ENCODE measurements around the gene ALKBH4. TPM values are rescaled to one million over a fixed set of nuclear protein-coding genes. Genes with fewer than 3 reads are reported as not detected.

The ALKBH4 gene
- total RNA-seq, 1 donor from 2014 or later, result 12.5 TPM

DNA sequence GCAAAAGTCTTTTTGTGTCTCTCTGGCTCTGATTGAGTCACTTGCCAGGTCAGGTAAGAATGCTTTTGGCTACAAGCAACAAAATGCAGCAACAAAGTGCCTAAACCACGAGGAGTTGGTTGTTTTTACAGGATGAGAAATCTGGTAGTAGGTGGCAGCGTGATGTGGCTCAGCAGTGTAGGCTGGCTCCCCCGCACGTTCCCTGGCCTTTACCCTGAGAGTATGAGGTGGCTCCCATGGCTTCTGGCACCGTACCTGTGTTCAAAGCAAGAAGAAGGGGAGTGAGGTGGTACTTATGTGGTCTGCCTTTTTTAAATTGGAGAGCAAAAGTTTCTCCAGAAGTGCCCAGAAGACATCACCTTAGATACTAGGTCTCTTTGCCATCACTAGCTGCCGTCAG is 56.8 kb downstream of the ALKBH4 start:
- H3K4me3 ChIP-seq (ENCODE audit: low read depth, low read length), result no peak overlapping the region
- peaks cover 8% of the 10 kb centered on the region for H3K36me3 ChIP-seq (ENCODE audit: control insufficient read depth, insufficient read depth, low read length)
- DNase-seq (ENCODE audit: low read depth), result no peak
- no peak for TF ChIP-seq CTCF (IDR thresholded peaks at IDR 0.05; ENCODE audit: insufficient read depth, low read length, poor library complexity, severe bottlenecking)
- no peaks in the 10 kb centered on the region for H3K27me3 ChIP-seq (ENCODE audit: control insufficient read depth, insufficient read depth, low read length)

Other genes with a start within 250 kb of the ALKBH4 start
- 10.0 and 11.4 TPM in 2 replicates for gene SH2B2, start 178.0 kb downstream of the ALKBH4 start, total RNA-seq
- gene SPDYE6, start 108.4 kb downstream of the ALKBH4 start, total RNA-seq, result not detected in 2 replicates
- gene PRKRIP1, start 68.5 kb downstream of the ALKBH4 start, total RNA-seq, result 25.3 and 31.5 TPM in 2 replicates
- 47.2 and 56.2 TPM in 2 replicates for gene ORAI2, start 31.3 kb downstream of the ALKBH4 start, total RNA-seq
- 22.9 and 38.0 TPM in 2 replicates for gene LRWD1, start 121 bp upstream of the ALKBH4 start, total RNA-seq
- gene POLR2J, start 14.1 kb upstream of the ALKBH4 start, total RNA-seq, result 36.2 and 47.6 TPM in 2 replicates
- 7.6 and 7.7 TPM in 2 replicates for gene RASA4B, start 52.9 kb upstream of the ALKBH4 start, total RNA-seq
- 2.1 and 4.3 TPM in 2 replicates for gene UPK3BL2, start 78.8 kb upstream of the ALKBH4 start, total RNA-seq
- not detected in 2 replicates for gene SPDYE2, start 86.4 kb upstream of the ALKBH4 start, total RNA-seq
- gene POLR2J3, start 107.7 kb upstream of the ALKBH4 start, total RNA-seq, result 10.4 and 14.4 TPM in 2 replicates
- gene RASA4, start 151.9 kb upstream of the ALKBH4 start, total RNA-seq, result 11.2 and 14.2 TPM in 2 replicates
- 17.9 and 19.6 TPM in 2 replicates for gene UPK3BL1, start 177.9 kb upstream of the ALKBH4 start, total RNA-seq
- gene SPDYE2B, start 185.5 kb upstream of the ALKBH4 start, total RNA-seq, result not detected in 2 replicates
- 0.14 and 1.2 TPM in 2 replicates for gene POLR2J2, start 206.8 kb upstream of the ALKBH4 start, total RNA-seq